Dermis blood vessel endothelial cell (primary cell): ENCODE results near the gene STK32B. TPM values are rescaled to one million over a fixed set of nuclear protein-coding genes. Genes with fewer than 3 reads are reported as not detected.
"Not testable (repeated sequence)": the region's sequence is repeated elsewhere in the genome, so short reads cannot be mapped to it uniquely, and the experiment has no call there.

ENCODE experiments used
- DNase-seq: peaks from one replicate; pipeline ENCODE4 v3.0.0; 2010
- total RNA-seq: library from RNA; depleted of rRNA; stranded (reverse); fragments of >200 nt; gene quantifications from 2 replicates; pipeline ENCODE4 v1.2.3, GENCODE V29; 2014

STK32B gene
- total RNA-seq, 1 donor from 2014 or later = 24.2 TPM

- DNase-seq = no peak
Measured at GRCh38 chr4:5030927-5031326, 20.4 kb upstream of the STK32B start.

- no peak for DNase-seq
Measured at GRCh38 chr4:5032813-5033212, 18.5 kb upstream of the STK32B start.

DNA sequence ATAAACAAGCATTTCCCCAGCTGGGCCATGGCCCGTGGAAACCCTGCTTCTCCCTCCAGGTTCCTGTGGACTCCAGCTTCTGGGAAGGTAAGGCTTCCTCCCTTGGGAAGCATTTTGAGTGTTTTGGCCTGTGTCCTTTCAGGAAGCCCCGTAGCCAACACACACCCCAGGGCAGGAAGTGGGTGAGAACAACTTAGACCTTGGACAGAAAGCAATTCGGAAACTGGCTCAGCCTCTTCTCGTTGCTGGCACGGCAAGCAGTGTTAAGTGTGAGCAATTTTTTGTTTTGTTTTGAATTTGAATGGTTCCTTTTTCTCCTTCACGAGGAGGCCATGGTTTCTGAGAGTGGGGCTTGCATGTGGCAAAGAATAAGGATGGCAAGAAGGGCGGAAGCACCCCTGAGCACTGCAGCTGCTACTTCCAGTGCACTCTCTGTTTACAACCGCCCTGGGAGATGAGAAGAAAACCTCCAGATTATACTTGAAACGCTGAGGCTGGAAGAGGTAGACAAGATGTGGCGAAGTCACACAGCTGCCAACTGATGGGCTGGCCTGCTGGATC lies 17.9 kb upstream of the STK32B start:
- peak; percentile 96 for DNase-seq

- DNase-seq = peak; percentile 34
Measured at GRCh38 chr4:5034206-5034605, 17.1 kb upstream of the STK32B start.

DNA sequence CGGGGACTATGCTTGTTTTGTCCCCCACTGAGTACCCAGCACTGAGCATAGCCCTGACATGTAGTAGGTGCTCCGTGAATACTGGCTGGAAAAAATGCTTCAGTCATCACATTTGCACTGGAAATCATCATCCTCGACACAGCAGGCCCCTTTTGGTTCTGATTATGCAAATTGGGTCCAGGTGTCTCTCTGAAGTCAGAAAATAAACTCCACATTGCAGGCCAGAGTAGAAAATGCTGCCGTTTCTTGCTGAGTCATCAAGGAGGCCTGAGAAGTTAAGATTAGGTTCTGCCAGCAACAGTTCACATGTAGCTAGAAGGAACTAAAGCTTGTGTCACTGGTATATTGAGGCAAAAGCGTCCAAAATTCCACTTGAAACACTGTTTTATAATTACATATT lies 15.0 kb upstream of the STK32B start:
- no peak for DNase-seq

DNA sequence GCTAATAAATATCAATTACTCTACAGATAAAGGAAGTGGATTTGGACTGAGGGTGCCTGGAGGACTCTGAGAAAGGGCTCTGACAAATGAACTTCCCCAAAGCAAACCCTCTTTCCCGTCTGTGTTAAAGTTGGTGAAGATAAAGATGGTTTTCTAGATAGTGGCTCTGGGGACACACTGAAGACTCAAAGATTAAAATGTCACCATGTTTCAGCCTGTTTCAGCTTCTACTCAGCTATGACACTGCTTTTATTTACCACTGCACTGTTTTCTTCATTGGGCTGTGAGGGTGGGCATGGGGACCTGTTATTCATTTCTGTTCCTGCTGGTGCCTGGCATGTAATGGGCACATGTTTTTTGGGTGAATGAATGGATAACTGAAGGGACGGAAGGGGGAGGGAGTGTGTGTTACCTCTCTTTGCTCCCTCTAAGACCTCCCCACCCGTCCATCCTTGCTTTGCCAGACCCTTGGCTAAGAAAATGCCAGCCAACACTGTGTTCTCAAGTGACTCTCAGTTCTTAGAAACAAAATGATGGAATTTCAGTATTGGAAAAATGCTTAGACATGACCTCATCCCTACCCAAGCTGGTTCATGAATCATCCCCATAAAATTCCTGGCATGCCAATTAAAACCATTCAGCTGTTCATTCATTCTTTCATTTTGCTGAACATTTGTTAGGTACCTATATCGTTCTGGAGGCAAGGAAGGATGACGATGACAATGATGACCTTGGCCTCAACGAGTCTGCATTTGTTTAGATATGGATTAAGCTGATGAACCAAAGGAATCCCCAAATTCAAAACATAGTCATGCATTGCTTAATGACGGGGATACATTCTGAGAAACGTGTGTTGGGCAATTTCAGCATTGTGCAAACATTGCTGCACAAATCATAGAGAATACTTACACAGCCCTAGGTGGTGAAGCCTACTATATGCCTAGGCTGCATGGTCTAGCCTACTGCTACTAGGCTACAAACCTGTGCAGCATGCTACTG lies 13.4 kb upstream of the STK32B start:
- DNase-seq = peak; percentile 88

DNA sequence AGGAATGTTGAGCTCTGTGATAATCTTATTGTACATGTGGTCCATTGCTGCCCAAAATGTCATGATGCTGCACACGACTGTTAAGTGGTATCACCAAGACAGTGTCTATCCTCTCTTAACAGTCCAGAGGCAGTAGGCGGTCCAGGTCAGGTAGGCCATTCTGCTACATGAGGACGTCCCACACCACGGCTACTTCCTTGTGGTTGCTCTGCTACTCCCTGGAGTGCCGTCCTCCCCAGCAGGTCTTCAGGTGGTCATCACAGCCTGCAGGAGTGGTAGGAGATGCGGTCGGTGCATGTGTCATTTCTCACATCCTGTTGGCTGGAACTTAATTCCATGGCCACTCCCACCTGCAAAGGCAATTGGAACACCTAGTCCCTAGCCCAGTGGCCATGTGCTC lies 11.5 kb upstream of the STK32B start:
- DNase-seq = no peak

DNA sequence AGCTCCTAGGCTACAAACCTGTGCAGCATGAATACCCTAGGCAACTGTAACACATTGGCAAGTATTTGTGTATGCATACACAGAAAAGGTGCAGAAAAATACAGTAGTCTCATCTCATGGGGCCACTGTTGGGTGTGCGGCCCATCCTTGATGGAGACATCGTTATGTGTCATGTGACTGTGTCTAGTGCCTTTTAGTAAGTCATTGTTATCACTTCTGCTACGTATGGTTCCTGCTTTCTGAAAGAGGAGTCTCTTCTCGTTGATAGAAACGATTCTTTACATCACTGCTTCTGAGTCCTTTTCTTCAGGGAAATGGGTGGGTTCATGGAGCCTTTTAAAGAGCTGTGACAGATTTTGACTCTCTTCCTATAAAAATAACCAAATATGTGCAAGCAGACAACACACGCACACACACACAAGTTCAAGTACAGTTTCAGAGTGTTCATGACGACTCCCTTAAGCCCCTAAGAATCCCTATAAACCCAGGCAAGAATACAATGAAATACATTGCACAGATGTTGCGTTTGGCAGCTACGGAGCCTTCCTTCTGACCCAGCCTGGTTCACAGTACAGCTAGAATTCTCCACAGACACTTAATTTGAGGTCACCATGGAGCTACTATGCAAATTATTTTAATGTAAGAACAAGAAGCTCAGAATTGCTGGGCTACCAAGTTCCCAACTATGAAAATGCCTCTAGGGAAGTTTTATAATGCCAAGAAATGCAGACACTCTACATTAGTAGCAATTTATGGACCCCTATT lies 10.2 kb upstream of the STK32B start:
- DNase-seq = no peak

DNA sequence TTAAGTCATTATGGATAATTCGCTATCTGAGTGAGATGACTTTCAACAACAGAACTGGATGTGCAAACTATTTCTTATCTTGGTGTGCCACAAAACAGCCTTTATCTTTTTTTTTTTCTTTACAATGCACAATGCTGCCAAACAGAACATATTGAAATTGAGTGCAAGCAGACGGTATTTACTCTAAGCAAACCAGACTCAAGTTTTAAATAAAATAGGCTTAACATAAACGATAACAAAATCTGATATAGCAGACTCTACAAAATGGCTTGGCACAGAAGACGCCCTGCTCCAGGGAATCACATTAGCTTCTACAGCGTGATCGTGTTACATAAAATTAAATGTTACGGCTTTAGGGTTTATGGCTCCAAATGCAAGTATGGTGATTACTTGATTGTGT lies 9.6 kb upstream of the STK32B start:
- no peak for DNase-seq

DNA sequence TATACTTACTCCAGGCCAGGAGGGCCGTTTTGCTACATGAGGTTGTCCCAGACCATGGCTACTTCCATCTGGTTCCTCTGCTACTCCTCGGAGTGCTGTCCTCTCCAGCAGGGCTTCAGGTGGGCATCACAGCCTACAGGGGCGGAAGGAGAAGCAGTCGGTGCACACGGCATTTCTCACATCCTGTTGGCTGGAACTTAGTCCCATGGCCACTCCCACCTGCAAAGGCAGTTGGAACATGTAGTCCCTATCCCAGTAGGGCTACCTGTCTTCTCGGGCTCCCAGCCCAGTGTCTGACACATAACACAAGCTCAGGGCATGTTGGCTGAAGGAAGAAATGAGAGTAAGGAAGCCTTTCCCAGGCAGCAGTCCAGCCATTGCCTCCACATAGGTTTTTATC lies 7.7 kb upstream of the STK32B start:
- no peak for DNase-seq

GRCh38 chr4:5044341-5044740 lies 6.9 kb upstream of the STK32B start:
- DNase-seq = no peak

DNA sequence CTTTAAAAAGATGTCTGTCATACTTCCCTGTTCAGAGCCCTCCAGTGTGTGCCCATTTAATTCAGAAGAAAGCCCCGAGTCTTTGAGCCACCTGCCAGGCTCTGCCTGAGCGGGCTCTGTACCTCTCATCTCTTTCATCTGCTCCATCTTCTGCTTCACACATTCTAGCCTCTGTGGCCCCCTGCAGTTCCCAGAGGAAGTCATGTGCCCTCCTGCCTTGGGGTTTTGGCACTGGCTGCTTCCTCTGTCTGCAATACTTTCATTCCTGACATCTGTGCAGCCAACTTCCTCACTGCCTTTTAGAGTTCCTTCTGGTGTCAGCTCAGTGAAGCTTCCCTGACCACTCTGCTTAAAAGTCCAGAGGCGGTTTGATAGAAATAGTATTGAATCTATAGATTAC lies 6.2 kb upstream of the STK32B start:
- peak; percentile 72 for DNase-seq

- DNase-seq = no peak
Measured at GRCh38 chr4:5048721-5049120, 2.6 kb upstream of the STK32B start.

GRCh38 chr4:5050520-5051277 lies 581 bp upstream of the STK32B start:
- peak; percentile 92 for DNase-seq

- DNase-seq = peak; percentile 50
Measured at GRCh38 chr4:5052204-5052702, 973 bp downstream of the STK32B start.

GRCh38 chr4:5052726-5053425 lies 1.6 kb downstream of the STK32B start:
- DNase-seq = no peak

DNA sequence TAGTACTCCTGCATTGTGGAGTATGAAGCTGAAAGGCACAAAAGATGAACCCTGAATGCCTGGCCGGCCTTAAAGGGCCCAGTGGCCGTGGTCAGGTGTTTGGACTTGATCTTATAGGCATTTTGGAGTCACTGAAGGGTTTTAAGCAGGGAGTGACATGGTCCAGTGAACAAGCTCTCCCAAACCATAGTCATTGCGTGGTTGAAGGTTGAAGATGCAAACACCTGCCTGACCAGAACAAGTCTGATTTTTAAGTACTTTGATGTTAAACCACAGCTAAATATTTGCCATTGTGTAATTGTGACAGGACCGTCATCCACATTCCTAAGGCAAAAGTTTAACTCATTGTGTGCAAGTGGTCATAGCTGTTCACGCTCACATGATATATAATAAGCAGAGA lies 3.3 kb downstream of the STK32B start:
- no peak for DNase-seq

GRCh38 chr4:5055411-5055810 lies 4.1 kb downstream of the STK32B start:
- no peak for DNase-seq

- DNase-seq = no peak
Measured at GRCh38 chr4:5066101-5066500, 14.8 kb downstream of the STK32B start.

DNA sequence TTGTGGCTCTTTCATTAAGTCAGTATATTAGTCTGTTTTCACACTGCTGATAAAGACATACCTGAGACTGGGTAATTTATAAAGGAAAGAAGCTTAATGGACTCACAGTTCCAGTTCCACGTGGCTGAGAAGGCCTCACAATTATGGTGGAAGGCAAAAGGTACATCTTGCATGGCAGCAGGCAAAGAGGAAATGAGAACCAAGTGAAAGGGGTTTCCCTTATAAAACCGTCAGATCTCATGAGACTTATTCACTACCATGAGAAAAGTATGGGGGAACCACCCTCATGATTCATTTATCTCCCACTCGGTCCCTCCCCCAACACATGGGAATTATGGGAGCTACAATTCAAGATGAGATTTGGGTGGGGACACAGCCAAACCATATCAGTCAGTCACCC lies 15.7 kb downstream of the STK32B start:
- DNase-seq = not testable (repeated sequence)

- no peak for DNase-seq
Measured at GRCh38 chr4:5067908-5068307, 16.6 kb downstream of the STK32B start.

GRCh38 chr4:5069901-5070300 lies 18.6 kb downstream of the STK32B start:
- no peak for DNase-seq
